ENCODE results near the gene MAGI1. TPM values are rescaled to one million over a fixed set of nuclear protein-coding genes. Genes with fewer than 3 reads are reported as not detected.

The MAGI1 gene
- total and polyA plus RNA-seq, 2 experiments from 2014 or later, result 33.9 to 87.0 TPM

DNA sequence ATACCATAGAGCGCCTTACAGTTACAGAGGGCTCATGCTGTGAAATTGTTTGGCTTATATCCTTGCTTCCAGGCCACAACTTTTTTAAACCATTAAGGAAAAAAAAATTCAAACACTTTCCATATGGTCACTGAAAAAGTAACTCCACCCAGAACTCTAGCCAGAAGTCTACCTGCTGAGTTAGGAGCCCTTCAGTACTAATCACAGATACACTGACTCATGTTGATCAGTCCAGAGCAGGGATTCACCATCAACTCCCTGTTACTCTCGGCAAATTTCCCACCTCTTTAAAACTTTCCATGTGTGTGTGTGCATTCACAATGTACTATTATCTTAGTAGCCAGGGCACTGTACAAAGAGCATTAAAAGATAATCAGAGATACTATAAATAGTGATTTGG lies 372.8 kb downstream of the MAGI1 start:
- no peak for DNase-seq (ENCODE audit: low read depth in 1 of 2, low spot score in 1 of 2)
- H3K9me3 ChIP-seq (ENCODE audit: low read depth), result no peaks in the 10 kb centered on the region
- no peak overlapping the region for H3K4me3 ChIP-seq
- H3K4me1 ChIP-seq (ENCODE audit: low read depth), result no peaks in the 10 kb centered on the region
- TF ChIP-seq, protein P1, sequence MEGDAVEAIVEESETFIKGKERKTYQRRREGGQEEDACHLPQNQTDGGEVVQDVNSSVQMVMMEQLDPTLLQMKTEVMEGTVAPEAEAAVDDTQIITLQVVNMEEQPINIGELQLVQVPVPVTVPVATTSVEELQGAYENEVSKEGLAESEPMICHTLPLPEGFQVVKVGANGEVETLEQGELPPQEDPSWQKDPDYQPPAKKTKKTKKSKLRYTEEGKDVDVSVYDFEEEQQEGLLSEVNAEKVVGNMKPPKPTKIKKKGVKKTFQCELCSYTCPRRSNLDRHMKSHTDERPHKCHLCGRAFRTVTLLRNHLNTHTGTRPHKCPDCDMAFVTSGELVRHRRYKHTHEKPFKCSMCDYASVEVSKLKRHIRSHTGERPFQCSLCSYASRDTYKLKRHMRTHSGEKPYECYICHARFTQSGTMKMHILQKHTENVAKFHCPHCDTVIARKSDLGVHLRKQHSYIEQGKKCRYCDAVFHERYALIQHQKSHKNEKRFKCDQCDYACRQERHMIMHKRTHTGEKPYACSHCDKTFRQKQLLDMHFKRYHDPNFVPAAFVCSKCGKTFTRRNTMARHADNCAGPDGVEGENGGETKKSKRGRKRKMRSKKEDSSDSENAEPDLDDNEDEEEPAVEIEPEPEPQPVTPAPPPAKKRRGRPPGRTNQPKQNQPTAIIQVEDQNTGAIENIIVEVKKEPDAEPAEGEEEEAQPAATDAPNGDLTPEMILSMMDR (IDR thresholded peaks at IDR 0.05; ENCODE audit: low read depth, low read length), result no peak
- no peaks in the 10 kb centered on the region for H3K36me3 ChIP-seq
- no peak overlapping the region for H3K27ac ChIP-seq
- no peaks in the 10 kb centered on the region for H3K27me3 ChIP-seq

DNA sequence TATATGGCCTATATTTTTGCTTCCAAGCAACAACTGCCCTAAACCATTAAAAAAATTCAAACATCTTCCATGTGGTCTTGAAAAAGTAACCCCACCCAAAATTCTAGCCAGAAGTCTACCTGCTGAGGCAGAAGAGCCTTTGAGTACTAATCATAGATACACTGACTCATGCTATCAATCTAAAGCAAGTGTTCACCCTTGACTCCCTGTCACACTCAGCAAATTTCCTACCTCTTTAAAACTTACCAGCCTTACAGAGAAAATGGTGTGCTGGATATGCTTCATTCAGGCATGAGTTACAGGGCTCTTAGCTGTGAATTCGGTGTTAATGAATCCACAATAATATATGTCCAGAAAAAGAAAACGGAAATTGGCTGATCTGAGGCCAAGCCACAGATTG lies 373.8 kb downstream of the MAGI1 start:
- no peaks in the 10 kb centered on the region for H3K27me3 ChIP-seq

DNA sequence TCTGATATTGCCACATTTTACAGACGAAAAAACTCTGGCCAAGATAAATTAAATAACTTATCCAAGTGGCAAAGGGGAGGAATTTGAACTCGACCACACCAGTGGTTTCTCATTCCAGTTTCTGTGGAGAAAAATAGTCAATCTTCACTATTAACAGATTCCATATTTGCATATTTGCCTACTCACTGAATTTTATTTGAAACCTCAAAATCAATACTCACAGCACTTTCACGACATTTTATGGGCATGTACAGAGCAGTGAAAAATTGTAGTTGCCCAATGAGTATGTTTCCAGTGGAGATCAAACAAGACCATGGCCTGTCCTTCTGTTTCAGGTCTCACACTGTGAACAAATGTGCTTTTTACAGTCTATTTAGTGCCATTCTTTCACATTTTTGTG lies 374.3 kb downstream of the MAGI1 start:
- Histone ChIP-seq H3K4me3 (no peak overlapping the region), H3K36me3 (no peaks in the 10 kb centered on the region), H3K4me1 (ENCODE audit: low read depth) (no peaks in the 10 kb centered on the region), H3K27ac (no peak overlapping the region), H3K9me3 (ENCODE audit: low read depth) (no peaks in the 10 kb centered on the region), H3K27me3 (no peaks in the 10 kb centered on the region)
- no peak for DNase-seq (ENCODE audit: low read depth in 1 of 2, low spot score in 1 of 2)
- TF ChIP-seq, protein P1 (IDR thresholded peaks at IDR 0.05; ENCODE audit: low read depth, low read length), result no peak

More for the DNA sequence above, 373.8 kb downstream of the MAGI1 start:
- no peak overlapping the region for H3K4me3 ChIP-seq
- no peaks in the 10 kb centered on the region for H3K4me1 ChIP-seq (ENCODE audit: low read depth)
- H3K36me3 ChIP-seq, result no peaks in the 10 kb centered on the region
- no peaks in the 10 kb centered on the region for H3K9me3 ChIP-seq (ENCODE audit: low read depth)
- no peak for DNase-seq (ENCODE audit: low read depth in 1 of 2, low spot score in 1 of 2)
- no peak overlapping the region for H3K27ac ChIP-seq
- TF ChIP-seq, protein P1 (IDR thresholded peaks at IDR 0.05; ENCODE audit: low read depth, low read length), result no peak

DNA sequence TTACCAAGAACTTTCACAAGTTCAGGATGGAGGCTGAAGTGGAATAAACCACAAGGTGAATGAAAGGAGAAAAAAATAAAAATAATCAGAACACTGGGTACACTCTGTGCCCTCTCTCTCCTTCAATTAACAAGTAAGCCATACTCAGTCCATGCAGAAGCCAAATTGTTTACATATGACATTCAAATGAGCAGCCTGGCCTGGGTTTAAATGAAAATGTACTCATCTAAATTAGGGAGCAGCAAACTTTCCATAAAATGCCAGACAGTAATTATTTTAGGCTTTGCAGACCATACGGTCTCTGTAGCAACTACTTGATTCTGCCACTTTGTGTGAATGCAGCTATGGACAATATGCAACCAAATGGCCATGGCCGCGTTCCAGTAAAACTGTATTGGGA lies 376.6 kb downstream of the MAGI1 start:
- Histone ChIP-seq H3K36me3 (no peaks in the 10 kb centered on the region), H3K4me1 (ENCODE audit: low read depth) (no peaks in the 10 kb centered on the region), H3K9me3 (ENCODE audit: low read depth) (no peaks in the 10 kb centered on the region), H3K27ac (no peak overlapping the region), H3K4me3 (no peak overlapping the region), H3K27me3 (no peaks in the 10 kb centered on the region)
- TF ChIP-seq, protein P1 (IDR thresholded peaks at IDR 0.05; ENCODE audit: low read depth, low read length), result no peak
- DNase-seq (ENCODE audit: low read depth in 1 of 2, low spot score in 1 of 2), result no peak

DNA sequence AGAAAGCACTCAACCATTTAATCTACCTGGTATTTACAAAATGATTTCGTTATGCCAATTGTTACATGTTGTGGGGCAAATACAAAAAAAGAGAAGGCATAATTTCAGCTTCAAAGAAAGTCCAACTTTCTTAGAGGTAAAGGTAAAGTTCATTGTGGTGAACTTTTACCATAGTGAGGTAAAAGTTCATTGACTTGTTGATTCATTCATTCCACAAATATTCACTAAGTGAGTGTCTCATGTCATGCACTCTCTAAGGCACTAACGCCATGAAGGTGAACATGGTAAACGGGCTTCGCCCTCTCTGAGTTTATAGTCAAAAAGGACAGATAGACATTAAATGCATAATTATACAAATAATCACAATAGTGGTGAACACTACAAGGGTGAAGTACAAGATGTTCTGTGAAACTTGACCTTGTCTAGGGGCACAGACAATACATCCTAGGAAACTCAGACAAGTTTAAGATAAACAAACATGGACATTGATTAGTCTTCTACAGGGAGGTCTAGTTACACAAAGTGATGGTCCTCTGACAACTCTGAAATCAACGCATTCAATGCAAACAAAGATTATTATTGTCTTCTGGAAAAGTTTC lies 378.6 kb downstream of the MAGI1 start:
- no peak for DNase-seq (ENCODE audit: low read depth in 1 of 2, low spot score in 1 of 2)
- TF ChIP-seq, protein P1 (IDR thresholded peaks at IDR 0.05; ENCODE audit: low read depth, low read length), result no peak
- Histone ChIP-seq H3K9me3 (ENCODE audit: low read depth) (no peaks in the 10 kb centered on the region), H3K4me1 (ENCODE audit: low read depth) (no peaks in the 10 kb centered on the region), H3K27ac (no peak overlapping the region), H3K4me3 (no peak overlapping the region), H3K27me3 (no peaks in the 10 kb centered on the region), H3K36me3 (no peaks in the 10 kb centered on the region)
